Epithelial cell of prostate (primary cell): ENCODE results near the gene MECP2.

Experiments
- DNase-seq: peaks from one replicate; pipeline ENCODE4 v3.0.0-alpha.2; 2011; ENCODE audit warnings: low read depth, low spot score
- H3K27ac ChIP-seq: fragments of 450-650 bp; 2 replicates; pipeline ENCODE4 v1.5.1; 2017; ENCODE audit warnings: mild to moderate bottlenecking

Gene MECP2

GRCh38 chrX:154068560-154068959 is 29.0 kb downstream of the MECP2 start:
- DNase-seq, result no peak

DNA sequence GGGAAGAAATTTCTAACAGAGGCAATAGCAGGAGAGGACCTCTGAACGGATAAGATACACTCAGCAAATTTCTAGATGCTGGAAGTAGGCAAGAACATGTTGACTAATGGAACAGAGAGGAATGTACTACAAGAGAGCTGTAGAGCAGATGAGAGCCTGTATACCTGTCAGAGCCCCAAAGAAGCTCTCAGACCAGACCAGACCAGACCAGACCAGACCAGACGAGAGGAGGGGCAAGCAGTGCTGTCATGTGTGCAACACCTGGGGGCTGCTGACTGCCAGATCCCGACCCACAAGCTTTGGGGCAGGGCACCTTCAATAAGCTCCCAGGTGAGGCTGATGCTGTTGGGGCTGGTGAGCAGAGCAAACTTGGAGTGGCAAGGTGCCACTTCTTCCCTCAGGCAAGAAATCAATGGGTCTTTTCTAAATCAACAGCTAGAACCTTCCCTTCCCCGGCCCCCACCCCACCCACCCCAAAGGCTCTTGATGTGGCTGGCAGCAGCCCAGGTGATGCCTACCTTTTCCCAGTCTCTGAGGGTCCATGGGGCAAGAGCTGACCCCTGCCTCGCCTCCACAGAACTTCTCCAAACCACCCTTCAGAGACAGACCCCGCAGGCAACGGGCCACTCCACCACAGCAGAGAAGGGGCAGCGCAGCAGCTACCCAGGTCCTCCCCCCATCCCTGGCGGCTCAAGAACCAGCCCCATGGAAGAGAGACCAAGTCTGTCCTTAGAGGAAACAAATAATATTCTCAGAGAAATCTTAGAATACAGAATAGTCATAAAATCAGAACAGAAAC is 32.7 kb downstream of the MECP2 start:
- H3K27ac ChIP-seq, result no peak overlapping the region
- no peak for DNase-seq

More at GRCh38 chrX:154068560-154068959, 29.0 kb downstream of the MECP2 start:
- no peak overlapping the region for H3K27ac ChIP-seq

- DNase-seq, result no peak
- H3K27ac ChIP-seq, result no peak overlapping the region
These were observed 34.3 kb downstream of the MECP2 start for GRCh38 chrX:154063234-154063633.

- no peak for DNase-seq
- no peak overlapping the region for H3K27ac ChIP-seq
These were observed 35.7 kb downstream of the MECP2 start for GRCh38 chrX:154061801-154062200.

DNA sequence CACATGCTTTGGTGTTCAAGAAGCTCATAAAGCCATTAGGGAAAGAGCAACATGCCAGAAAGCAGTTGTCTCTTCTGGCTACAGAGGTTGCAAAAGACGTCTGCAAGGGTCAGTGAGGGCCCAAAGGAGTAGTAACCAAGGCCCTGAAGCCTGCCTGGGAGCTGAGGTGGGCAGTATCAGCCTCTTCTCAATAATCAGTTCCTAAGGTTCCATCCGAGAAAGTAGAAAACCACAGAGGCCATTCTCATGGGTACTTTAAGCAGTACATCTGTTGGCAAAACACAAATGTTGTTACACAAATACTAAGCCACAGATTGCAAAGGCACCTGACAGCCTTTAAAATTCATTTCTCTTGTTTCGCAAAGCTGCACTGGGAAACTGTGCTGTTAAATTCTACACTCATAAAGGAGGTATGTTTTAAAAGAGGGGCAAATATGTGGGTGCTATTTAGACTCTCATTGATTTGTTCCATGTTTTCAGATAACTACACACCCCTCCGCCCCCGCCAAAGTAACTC is 37.7 kb downstream of the MECP2 start:
- no peak overlapping the region for H3K27ac ChIP-seq
- DNase-seq, result no peak

GRCh38 chrX:154059231-154059630 is 38.3 kb downstream of the MECP2 start:
- H3K27ac ChIP-seq, result no peak overlapping the region
- DNase-seq, result no peak

GRCh38 chrX:154058214-154058997 is 39.1 kb downstream of the MECP2 start:
- H3K27ac ChIP-seq, result no peak overlapping the region
- DNase-seq, result no peak

GRCh38 chrX:154057791-154058190 is 39.7 kb downstream of the MECP2 start:
- no peak for DNase-seq
- H3K27ac ChIP-seq, result peak overlapping the region; percentile 48

- peak overlapping the region; percentile 48 for H3K27ac ChIP-seq
- peak; percentile 18 for DNase-seq
These were observed 40.7 kb downstream of the MECP2 start for GRCh38 chrX:154056770-154057241.

DNA sequence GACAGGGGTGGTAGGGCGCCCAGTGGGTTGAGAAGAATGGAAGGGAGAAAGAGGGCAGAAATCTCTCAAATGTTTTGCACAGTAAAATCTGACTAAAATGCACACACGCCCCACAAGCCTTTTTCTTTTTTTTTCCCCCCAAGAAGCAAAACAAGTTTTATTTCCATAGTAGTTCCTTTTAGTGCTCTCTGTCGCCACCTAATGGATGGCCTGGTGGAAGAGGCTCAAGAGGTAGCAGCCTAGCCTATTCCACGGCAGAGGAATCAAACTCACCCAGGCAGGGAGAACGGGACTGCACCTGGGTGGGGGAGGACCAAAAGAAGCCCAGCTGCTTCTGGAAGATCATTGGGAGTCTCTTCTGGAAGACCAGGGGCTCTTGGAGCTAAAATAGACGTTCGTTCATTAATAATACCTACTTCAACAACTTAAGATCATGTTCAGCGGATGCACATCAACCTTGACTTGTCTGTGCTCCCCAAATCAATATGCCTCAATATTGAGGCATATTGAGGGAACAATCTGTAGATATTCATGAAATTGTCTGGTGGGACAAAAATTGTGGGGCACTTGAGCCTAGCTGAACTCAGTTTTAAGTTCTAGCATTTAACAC is 46.2 kb downstream of the MECP2 start:
- H3K27ac ChIP-seq, result no peak overlapping the region
- DNase-seq, result no peak

DNA sequence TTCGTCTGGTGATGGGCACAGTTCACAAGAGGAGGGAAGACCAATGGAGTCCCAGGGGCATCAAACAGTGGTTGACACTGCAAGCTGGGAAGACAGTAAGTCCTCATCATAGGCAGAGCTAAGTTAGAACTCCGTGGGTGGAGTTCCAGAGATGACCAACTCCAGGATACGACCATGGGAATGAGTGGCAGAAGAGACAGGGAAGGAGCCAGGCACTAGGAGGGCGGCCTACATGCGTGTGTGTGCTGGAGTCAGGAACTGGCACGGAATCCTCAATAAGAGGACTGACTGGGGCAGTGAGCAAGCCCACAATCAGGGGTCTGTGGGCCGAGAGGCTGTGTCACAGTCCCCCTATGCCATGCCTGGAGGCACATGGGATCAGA is 47.4 kb downstream of the MECP2 start:
- no peak overlapping the region for H3K27ac ChIP-seq
- DNase-seq, result no peak

GRCh38 chrX:154049209-154050112 is 48.1 kb downstream of the MECP2 start:
- H3K27ac ChIP-seq, result no peak overlapping the region
- DNase-seq, result no peak

DNA sequence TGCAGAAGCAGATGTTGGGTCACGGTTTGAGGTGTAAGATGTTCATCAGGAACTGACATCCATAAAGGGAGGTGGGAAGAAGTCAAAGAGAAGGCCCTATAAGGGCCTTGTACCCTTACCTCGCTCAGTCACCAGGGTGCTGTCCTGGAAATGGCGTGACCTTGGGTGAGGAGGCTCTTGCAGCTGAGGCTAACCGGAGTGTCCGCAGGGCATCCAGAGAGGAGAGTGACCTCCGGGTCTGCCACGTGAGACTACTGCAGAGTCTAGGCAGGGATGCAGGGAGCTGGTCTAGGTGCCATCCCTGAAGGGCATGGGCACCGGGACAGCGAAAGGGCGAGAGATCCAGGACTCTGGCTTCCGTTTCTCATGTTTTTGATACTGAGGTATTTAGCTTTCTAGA is 49.1 kb downstream of the MECP2 start:
- DNase-seq, result no peak
- H3K27ac ChIP-seq, result no peak overlapping the region

- DNase-seq, result no peak
- H3K27ac ChIP-seq, result no peak overlapping the region
These were observed 50.4 kb downstream of the MECP2 start for GRCh38 chrX:154046940-154047610.

DNA sequence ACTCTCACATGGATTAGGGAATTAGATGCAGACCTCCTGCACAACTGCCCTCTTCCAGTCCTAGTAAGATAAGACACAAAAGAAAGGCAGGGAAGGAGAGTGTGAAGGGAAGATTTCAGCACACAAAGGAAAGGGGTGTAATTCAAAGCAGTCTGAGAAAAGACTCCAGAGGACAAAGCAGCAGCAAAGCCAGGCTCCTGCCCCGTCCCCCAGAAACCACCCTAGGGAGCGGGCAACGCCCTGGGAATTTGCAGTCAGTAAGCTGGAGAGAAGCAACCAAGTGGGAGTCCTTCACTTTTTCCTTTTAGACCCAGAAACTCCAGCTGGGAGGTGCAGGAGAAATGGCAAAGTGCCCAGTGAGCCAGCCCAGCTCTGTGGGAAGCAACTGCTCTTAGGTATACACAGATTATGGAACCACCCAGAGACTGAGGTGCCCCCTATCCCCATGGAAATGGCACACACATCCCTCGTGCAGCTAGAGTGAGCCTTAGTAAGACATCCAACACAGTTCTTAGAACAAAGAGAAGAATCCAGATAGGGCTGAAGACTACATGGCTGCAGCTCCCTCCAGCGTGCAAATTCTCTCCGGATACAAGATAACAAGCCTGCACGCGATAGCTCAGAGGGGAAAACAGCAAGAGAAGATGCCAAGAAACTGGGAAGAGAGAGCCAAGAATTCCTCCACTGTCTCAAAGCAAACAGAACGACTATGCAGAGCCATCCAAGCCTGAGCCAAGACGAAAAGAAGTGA is 51.3 kb downstream of the MECP2 start:
- H3K27ac ChIP-seq, result no peak overlapping the region

GRCh38 chrX:154044091-154044490 is 53.4 kb downstream of the MECP2 start:
- DNase-seq, result no peak
- H3K27ac ChIP-seq, result no peak overlapping the region

More for the DNA sequence above, 51.3 kb downstream of the MECP2 start:
- no peak for DNase-seq

GRCh38 chrX:154043003-154043763 is 54.3 kb downstream of the MECP2 start:
- H3K27ac ChIP-seq, result peak overlapping the region; percentile 68
- DNase-seq, result no peak

GRCh38 chrX:154040863-154041262 is 56.7 kb downstream of the MECP2 start:
- H3K27ac ChIP-seq, result peak overlapping the region; percentile 68
- DNase-seq, result no peak
